Endothelial cell of umbilical vein (primary cell): ENCODE measurements around the gene LRRC71. TPM values are rescaled to one million over a fixed set of nuclear protein-coding genes. Genes with fewer than 3 reads are reported as not detected.

ENCODE experiments used
- BruUV-seq: library from RNA; stranded (reverse); fragments of 400-500 nt; replicated peaks from 2 replicates; lab custom pipeline; 2021; lab: Mats Ljungman, UMichigan
- CTCF ChIA-PET: fragments of 300-600, 350-600 bp; sonication (Branson Sonifier 250); formaldehyde crosslinking; loops from one replicate; lab custom pipeline; 2021; ENCODE audit warnings: antibody characterized with exemption, inconsistent platforms; lab: Charles Lee
- POLR2A ChIA-PET: fragments of 300-600, 350-600 bp; sonication (Branson Sonifier 250); formaldehyde crosslinking; loops from one replicate; lab custom pipeline; 2021; ENCODE audit warnings: antibody characterized with exemption, inconsistent platforms; lab: Charles Lee
- DNase-seq: peaks from one replicate; pipeline ENCODE4 v3.0.0-alpha.2; 2011; ENCODE audit warnings: low read depth, low spot score
- FAIRE-seq: peaks from 2 replicates; lab custom pipeline; 2011; peaks lifted over from hg19 to GRCh38; lab: Jason Lieb, UNC
- H2AFZ ChIP-seq: 2 replicates; pipeline ENCODE4 v1.6.0; 2012; ENCODE audit warnings: low read depth, low read length, control low read depth, inconsistent platforms
- H3K27ac ChIP-seq: 2 replicates; pipeline ENCODE4 v1.5.1; 2011; ENCODE audit warnings: low read depth, mild to moderate bottlenecking, control low read depth, low read length, moderate library complexity; ENCODE audit not compliant: insufficient read depth
- H3K27me3 ChIP-seq, 2 experiments: 2 replicates each; pipeline versions ENCODE4 v1.6.0 to v1.6.1; 2011; ENCODE audit warnings: low read length in 2 of 2, mixed read lengths in 1 of 2; ENCODE audit not compliant: control insufficient read depth in 2 of 2, insufficient read depth in 2 of 2
- H3K36me3 ChIP-seq, 2 experiments: 2 replicates in 1 of 2; 3 replicates in 1 of 2; pipeline ENCODE4 v1.5.1; 2011; ENCODE audit warnings: low read length in 2 of 2, mild to moderate bottlenecking in 1 of 2, moderate library complexity in 1 of 2; ENCODE audit not compliant: control insufficient read depth in 2 of 2, insufficient read depth in 2 of 2; ENCODE audit errors: extremely low read depth in 1 of 2
- H3K4me1 ChIP-seq: 3 replicates; pipeline ENCODE4 v1.5.1; 2011; ENCODE audit warnings: mild to moderate bottlenecking, low read length; ENCODE audit not compliant: control insufficient read depth, insufficient read depth; ENCODE audit errors: extremely low read depth
- H3K4me2 ChIP-seq: 2 replicates; pipeline ENCODE4 v1.6.1; 2011; ENCODE audit warnings: low read length, control low read depth, mixed read lengths; ENCODE audit not compliant: insufficient read depth
- H3K4me3 ChIP-seq, 3 experiments: fragments of 200-600 bp in 1 of 3; sonication (generic), shearing (Covaris generic) in 1 of 3; replicated peaks in 1 of 3; 2 replicates each; pipeline ENCODE4 v1.5.1; 2011 to 2016; ENCODE audit warnings: control low read depth in 3 of 3, low read length in 3 of 3, mild to moderate bottlenecking in 2 of 3, inconsistent platforms in 1 of 3, low read depth in 1 of 3, moderate library complexity in 1 of 3; ENCODE audit not compliant: insufficient read depth in 1 of 3
- H3K79me2 ChIP-seq: 2 replicates; pipeline ENCODE4 v1.6.0; 2012; ENCODE audit warnings: low read length, inconsistent platforms; ENCODE audit not compliant: control insufficient read depth, insufficient read depth
- H3K9ac ChIP-seq: replicated peaks from 2 replicates; pipeline ENCODE3; 2011; ENCODE audit warnings: low read length, control low read depth; ENCODE audit not compliant: insufficient read depth; ENCODE audit errors: extremely low read depth
- H3K9me1 ChIP-seq: replicated peaks from 3 replicates; pipeline ENCODE4 v1.6.0; 2011; ENCODE audit warnings: mild to moderate bottlenecking, low read length; ENCODE audit not compliant: control insufficient read depth, insufficient read depth; ENCODE audit errors: extremely low read depth
- H3K9me3 ChIP-seq: replicated peaks from 2 replicates; pipeline ENCODE4 v1.5.1; 2012; ENCODE audit warnings: low read length, inconsistent platforms; ENCODE audit not compliant: control insufficient read depth, insufficient read depth
- H4K20me1 ChIP-seq: replicated peaks from 2 replicates; pipeline ENCODE3; 2011; ENCODE audit warnings: mild to moderate bottlenecking, low read length; ENCODE audit not compliant: control insufficient read depth, insufficient read depth; ENCODE audit errors: extremely low read depth
- CTCF ChIP-seq, 2 donors: IDR thresholded peaks; 1 replicate in 1 of 2; 2 replicates in 1 of 2; pipeline ENCODE4 v1.5.1; 2011; ENCODE audit warnings: low read length in 2 of 2, mild to moderate bottlenecking in 2 of 2, moderate library complexity in 2 of 2, control low read depth in 1 of 2, inconsistent platforms in 1 of 2, low read depth in 1 of 2; ENCODE audit not compliant: insufficient read depth in 1 of 2; ENCODE audit errors: extremely low read depth in 1 of 2
- EZH2 ChIP-seq: IDR thresholded peaks from 2 replicates; pipeline ENCODE4 v1.6.1; 2012; ENCODE audit warnings: borderline replicate concordance, low read depth, mild to moderate bottlenecking, moderate library complexity, low read length, inconsistent platforms; ENCODE audit not compliant: severe bottlenecking
- FOS ChIP-seq: IDR thresholded peaks from 2 replicates; pipeline ENCODE4 v1.6.1; 2011; ENCODE audit warnings: mild to moderate bottlenecking, low read length, moderate library complexity, borderline replicate concordance; ENCODE audit not compliant: insufficient read depth
- JUN ChIP-seq: IDR thresholded peaks from 2 replicates; pipeline ENCODE4 v1.6.1; 2011; ENCODE audit warnings: borderline replicate concordance, low read depth; ENCODE audit not compliant: insufficient read length, insufficient read depth
- MYC ChIP-seq: IDR thresholded peaks from one replicate; pipeline ENCODE4 v1.6.1; 2011; ENCODE audit warnings: mild to moderate bottlenecking, low read depth, low read length
- POLR2A ChIP-seq: IDR thresholded peaks from 2 replicates; pipeline ENCODE4 v1.6.1; 2012; ENCODE audit warnings: low read depth, mild to moderate bottlenecking, control low read depth, low read length
- POLR2AphosphoS5 ChIP-seq: IDR thresholded peaks from 2 replicates; pipeline ENCODE4 v1.6.1; 2012; ENCODE audit warnings: low read depth, mild to moderate bottlenecking, control low read depth, low read length, moderate library complexity; ENCODE audit not compliant: insufficient read depth
- dilution Hi-C: fragments of 300-500 bp; cut with MboI; formaldehyde crosslinking; loops from one replicate; pipeline ENCODE4 v1.15.0; 2019; ENCODE audit warnings: low sequenced_read_pairs; ENCODE audit not compliant: extremely low pct_ligation_motif_present
- intact Hi-C: fragments of 100-400 bp; cut with micrococcal nuclease; formaldehyde crosslinking; loops from one replicate; pipeline ENCODE4 v1.10.0; 2022
- polyA plus RNA-seq, 4 experiments: library from polyadenylated mRNA; depleted of rRNA in 3 of 4; stranded (reverse) in 3 of 4; unstranded in 1 of 4; fragments of >200 nt; gene quantifications; 2 replicates each; pipeline versions ENCODE4 v1.2.1 to v1.2.3, GENCODE V29; 2011 to 2012; ENCODE audit warnings: missing spikeins in 1 of 4
- total RNA-seq: library from RNA; stranded (reverse); gene quantifications from 2 replicates; pipeline ENCODE4 v1.2.3, GENCODE V29; 2021

LRRC71 gene
- total and polyA plus RNA-seq, 2 donors (not counting 3 experiments of a cell fraction or from before 2014, with no cell fraction given): 0.35 to 0.66 TPM

- dilution Hi-C loops: no loop called here
- FAIRE-seq: no peak
- no TSS peak for BruUV-seq
- TF ChIP-seq POLR2A: peak; percentile 27
- TF ChIP-seq MYC: no peak
- no peak for TF ChIP-seq CTCF (IDR thresholded peaks at IDR 0.05; ENCODE audit: extremely low read depth in 1 of 2, insufficient read depth in 1 of 2, low read depth in 1 of 2, low read length in 2 of 2)
- TF ChIP-seq FOS: no peak
- TF ChIP-seq POLR2AphosphoS5: no peak
- TF ChIP-seq EZH2: no peak
- no peak for TF ChIP-seq JUN
- Histone ChIP-seq H3K27ac (peak overlapping the region; percentile 11), H3K4me2 (no peak overlapping the region), H4K20me1 (no peaks in the 10 kb centered on the region), H2AFZ (no peak overlapping the region), H3K4me1 (peaks cover 85% of the 10 kb centered on the region), H3K27me3 (no peaks in the 10 kb centered on the region), H3K9me3 (no peaks in the 10 kb centered on the region), H3K4me3 (no peak overlapping the region), H3K79me2 (peaks cover 88% of the 10 kb centered on the region), H3K36me3 (peaks cover 13 to 27% of the 10 kb centered on the region in 2 experiments), H3K9ac (no peak overlapping the region), H3K9me1 (no peaks in the 10 kb centered on the region)
- CTCF ChIA-PET: interaction anchor here (0.8 to 1.7 kb wide), 4 partner anchors 16 to 214 kb away, joined by 3 read pairs; no protein-coding TSS in a partner anchor
- POLR2A ChIA-PET: interaction anchor here (0.6 kb wide), 1 partner anchor 11 kb away, joined by 6 read pairs; no protein-coding TSS in a partner anchor
- intact Hi-C loops: no loop called here
- no peak for DNase-seq
Measured at GRCh38 chr1:156903328-156904091, 16.9 kb upstream of the LRRC71 start.
